IMR-90 (cell line): ENCODE data around the gene PTGDR. TPM values are rescaled to one million over a fixed set of nuclear protein-coding genes. Genes with fewer than 3 reads are reported as not detected.
A peak's percentile ranks its signal among the peaks of the same experiment; 100 is the strongest.

Experiments used
- ATAC-seq: fragments of 200-7000 bp; cut with Tn5 transposase; 2 replicates; pipeline ENCODE4 v1.9.1; 2020; ENCODE audit warnings: low read depth, mild to moderate bottlenecking, moderate library complexity
- BruUV-seq: library from RNA; stranded (reverse); fragments of 400-500 nt; replicated peaks from 2 replicates; lab custom pipeline; 2021; lab: Mats Ljungman, UMichigan
- CTCF ChIA-PET: fragments of 300-600 bp; formaldehyde crosslinking; extraction: SDS; loops from one replicate; lab custom pipeline; 2021; ENCODE audit warnings: antibody characterized with exemption; lab: Yijun Ruan, JAX
- POLR2A ChIA-PET: fragments of 300-600 bp; sonication (Branson Sonifier 250); formaldehyde crosslinking; loops from one replicate; lab custom pipeline; 2022; ENCODE audit warnings: antibody characterized with exemption; ENCODE audit not compliant: unreplicated experiment; lab: Charles Lee
- DNase-seq: peaks from one replicate; pipeline ENCODE4 v3.0.0; 2013
- H2AFZ ChIP-seq: replicated peaks from 2 replicates; pipeline ENCODE3; 2013; ENCODE audit warnings: low read length, mild to moderate bottlenecking; ENCODE audit not compliant: poor library complexity
- H2AK5ac ChIP-seq: 2 replicates; pipeline ENCODE4 v1.6.1; 2013; ENCODE audit warnings: low read depth, low read length, inconsistent platforms
- H2AK9ac ChIP-seq: replicated peaks from 2 replicates; pipeline ENCODE3; 2013; ENCODE audit warnings: mild to moderate bottlenecking, low read depth, low read length, moderate library complexity; ENCODE audit not compliant: poor library complexity
- H2BK120ac ChIP-seq: 2 replicates; pipeline ENCODE4 v1.6.1; 2013; ENCODE audit warnings: low read depth, low read length, inconsistent platforms
- H2BK15ac ChIP-seq: 3 replicates; pipeline ENCODE4 v1.6.1; 2013; ENCODE audit warnings: low read depth, low read length, inconsistent platforms
- H2BK20ac ChIP-seq: 2 replicates; pipeline ENCODE4 v1.6.1; 2013; ENCODE audit warnings: low read depth, mild to moderate bottlenecking, inconsistent platforms, low read length, moderate library complexity
- H2BK5ac ChIP-seq: 2 replicates; pipeline ENCODE4 v1.6.1; 2013; ENCODE audit warnings: mild to moderate bottlenecking, low read depth, low read length, inconsistent platforms; ENCODE audit not compliant: poor library complexity, severe bottlenecking
- H3K14ac ChIP-seq: replicated peaks from 2 replicates; pipeline ENCODE4 v1.6.1; 2013; ENCODE audit warnings: low read depth, low read length, inconsistent platforms
- H3K18ac ChIP-seq: 2 replicates; pipeline ENCODE4 v1.6.1; 2013; ENCODE audit warnings: low read depth, low read length, control low read depth
- H3K23ac ChIP-seq: 2 replicates; pipeline ENCODE4 v1.6.1; 2013; ENCODE audit warnings: low read depth, low read length, inconsistent platforms
- H3K27ac ChIP-seq: 2 replicates; pipeline ENCODE4 v1.5.1; 2013; ENCODE audit warnings: mild to moderate bottlenecking, control low read depth, low read length; ENCODE audit not compliant: insufficient read depth
- H3K27me3 ChIP-seq: 2 replicates; pipeline ENCODE4 v1.6.1; 2013; ENCODE audit warnings: low read length; ENCODE audit not compliant: control insufficient read depth, insufficient read depth
- H3K36me3 ChIP-seq: 2 replicates; pipeline ENCODE4 v1.6.1; 2013; ENCODE audit warnings: low read length, mixed read lengths; ENCODE audit not compliant: control insufficient read depth, insufficient read depth
- H3K4ac ChIP-seq: 2 replicates; pipeline ENCODE4 v1.6.1; 2013; ENCODE audit warnings: low read depth, low read length, inconsistent platforms
- H3K4me1 ChIP-seq: 2 replicates; pipeline ENCODE4 v1.6.1; 2013; ENCODE audit warnings: low read length, mixed read lengths; ENCODE audit not compliant: control insufficient read depth, insufficient read depth
- H3K4me2 ChIP-seq: 2 replicates; pipeline ENCODE4 v1.6.1; 2013; ENCODE audit warnings: low read depth, mild to moderate bottlenecking, control low read depth, low read length, moderate library complexity
- H3K4me3 ChIP-seq: 2 replicates; pipeline ENCODE4 v1.5.1; 2013; ENCODE audit warnings: low read depth, mild to moderate bottlenecking, control low read depth, low read length, moderate library complexity; ENCODE audit not compliant: insufficient read depth
- H3K56ac ChIP-seq: 2 replicates; pipeline ENCODE4 v1.6.1; 2013; ENCODE audit warnings: low read length, inconsistent platforms; ENCODE audit not compliant: insufficient read depth; ENCODE audit errors: extremely low read depth
- H3K79me1 ChIP-seq, 2 experiments: 2 replicates each; pipeline ENCODE4 v1.6.1; 2013; ENCODE audit warnings: low read length in 2 of 2, inconsistent platforms in 1 of 2, low read depth in 1 of 2
- H3K9ac ChIP-seq: 2 replicates; pipeline ENCODE4 v1.6.1; 2013; ENCODE audit warnings: low read depth, low read length, control low read depth
- H3K9me1 ChIP-seq: 2 replicates; pipeline ENCODE4 v1.6.1; 2013; ENCODE audit warnings: low read length, inconsistent platforms; ENCODE audit not compliant: insufficient read depth
- H3K9me3 ChIP-seq: 2 replicates; pipeline ENCODE4 v1.6.1; 2013; ENCODE audit warnings: low read length; ENCODE audit not compliant: control insufficient read depth, insufficient read depth
- H4K20me1 ChIP-seq: 2 replicates; pipeline ENCODE4 v1.6.1; 2013; ENCODE audit warnings: low read length, inconsistent platforms; ENCODE audit not compliant: insufficient read depth
- H4K5ac ChIP-seq: 2 replicates; pipeline ENCODE4 v1.6.1; 2013; ENCODE audit warnings: mild to moderate bottlenecking, low read depth, low read length, control low read depth
- H4K8ac ChIP-seq, 2 experiments: 2 replicates each; pipeline ENCODE4 v1.6.1; 2013; ENCODE audit warnings: low read depth in 2 of 2, low read length in 2 of 2, control low read depth in 1 of 2, inconsistent platforms in 1 of 2
- H4K91ac ChIP-seq: 2 replicates; pipeline ENCODE4 v1.6.1; 2013; ENCODE audit warnings: low read depth, low read length, inconsistent platforms; ENCODE audit not compliant: insufficient read depth
- ELK1 ChIP-seq: fragments of 150-350 bp; IDR thresholded peaks from 2 replicates; pipeline ENCODE4 v1.6.1; 2016; ENCODE audit warnings: low read depth, mild to moderate bottlenecking, low read length, moderate library complexity, borderline replicate concordance
- FOS ChIP-seq: fragments of 150-350 bp; IDR thresholded peaks from 2 replicates; pipeline ENCODE4 v1.6.1; 2016; ENCODE audit warnings: low read depth, low read length
- MAZ ChIP-seq: IDR thresholded peaks from 2 replicates; pipeline ENCODE4 v1.6.1; 2012; ENCODE audit warnings: low read depth, mild to moderate bottlenecking, low read length, improper control_type of control experiment, moderate library complexity, borderline replicate concordance
- RAD21 ChIP-seq: IDR thresholded peaks from 2 replicates; pipeline ENCODE4 v1.6.1; 2012; ENCODE audit warnings: low read length, improper control_type of control experiment
- RFX5 ChIP-seq: IDR thresholded peaks from 2 replicates; pipeline ENCODE4 v1.8.0; 2012; ENCODE audit warnings: low read depth, mild to moderate bottlenecking, low read length, moderate library complexity
- SMC3 ChIP-seq: fragments of 150-350 bp; IDR thresholded peaks from 2 replicates; pipeline ENCODE4 v1.6.1; 2016; ENCODE audit warnings: low read depth, mild to moderate bottlenecking, antibody characterized with exemption, low read length, moderate library complexity
- WGBS, 2 experiments: methylation state at CpG; one replicate each; pipeline versions ENCODE4 v1.1.5 to v1.1.7; 2013; ENCODE audit warnings: missing lambda C conversion rate in 2 of 2; ENCODE audit not compliant: insufficient read length in 1 of 2; ENCODE audit errors: extremely low coverage in 2 of 2; 5-methylcytosine and 5-hydroxymethylcytosine counted together
- dilution Hi-C: fragments of 300-500 bp; cut with HindIII; formaldehyde crosslinking; loops from one replicate; pipeline ENCODE4 v1.14.3; 2018; ENCODE audit warnings: low sequenced_read_pairs; ENCODE audit not compliant: unreplicated experiment
- in situ Hi-C: fragments of 300-500 bp; cut with MboI; formaldehyde crosslinking; loops from 3 replicates; pipeline ENCODE4 v1.14.3; 2019; ENCODE audit warnings: low sequenced_read_pairs, inconsistent platforms, mixed read lengths
- intact Hi-C: fragments of 100-400 bp; cut with micrococcal nuclease; formaldehyde crosslinking; loops from 2 replicates; pipeline ENCODE4 v1.10.0; 2022
- polyA plus RNA-seq, 3 experiments: library from polyadenylated mRNA; depleted of rRNA; stranded (reverse); fragments of >200 nt; gene quantifications; 2 replicates each; pipeline ENCODE4 v1.2.3, GENCODE V29; 2012; ENCODE audit warnings: low replicate concordance in 1 of 3
- total RNA-seq: library from RNA; depleted of rRNA; stranded (reverse); fragments of >200 nt; gene quantifications from 2 replicates; pipeline ENCODE4 v1.2.3, GENCODE V29; 2012

The PTGDR gene
- total and polyA plus RNA-seq, 2 of the 4 experiments (the other 2 are of a cell fraction), result not detected

- H4K91ac ChIP-seq, result peak overlapping the region; percentile 31; the same call in 1 of the 2 replicates
- ATAC-seq, result no peak
- TF ChIP-seq ELK1 (no peak), SMC3 (no peak), RFX5 (no peak), RAD21 (no peak), FOS (no peak), MAZ (no peak)
- H3K9ac ChIP-seq, result peak overlapping the region; percentile 12
- peak overlapping the region; percentile 74 for H3K18ac ChIP-seq
- H3K27me3 ChIP-seq, result no peaks in the 10 kb centered on the region
- peak; percentile 25 for DNase-seq
- H3K4me2 ChIP-seq, result peak overlapping the region; percentile 49
- POLR2A ChIA-PET, result interaction anchor here (0.6 kb wide), 1 partner anchor 20 kb away, joined by 3 read pairs; no protein-coding TSS in a partner anchor
- H4K8ac ChIP-seq, result peak overlapping the region in 1 of 2 experiments; percentile 62; a peak in 2 of 4 replicates
- peak overlapping the region; percentile 41; the same call in 1 of the 2 replicates for H2BK20ac ChIP-seq
- H2AK5ac ChIP-seq, result no peak overlapping the region
- H4K5ac ChIP-seq, result peak overlapping the region; percentile 25
- CTCF ChIA-PET, result interaction anchor here (1.4 kb wide), 1 partner anchor 75 kb away, joined by 4 read pairs; no protein-coding TSS in a partner anchor
- no peak overlapping the region for H3K4me3 ChIP-seq
- peak overlapping the region; percentile 36; the same call in 1 of the 2 replicates for H3K56ac ChIP-seq
- peak overlapping the region; percentile 61; the same call in 1 of the 2 replicates for H3K23ac ChIP-seq
- peaks cover 23 to 59% of the 10 kb centered on the region in 2 experiments for H3K79me1 ChIP-seq
- H3K4ac ChIP-seq, result peak overlapping the region; percentile 46
- WGBS, 2 experiments, result no CpG with 5 or more reads among the region's 3 CpGs
- H3K36me3 ChIP-seq, result peaks cover 21% of the 10 kb centered on the region
- H2BK15ac ChIP-seq, result peak overlapping the region; percentile 68; the same call in 1 of the 3 replicates
- H3K27ac ChIP-seq, result peak overlapping the region; percentile 76; the same call in 1 of the 2 replicates
- H2AK9ac ChIP-seq, result no peak overlapping the region
- peak overlapping the region; percentile 68 for H2BK5ac ChIP-seq
- H3K4me1 ChIP-seq, result peaks cover 25% of the 10 kb centered on the region
- H3K9me1 ChIP-seq, result peaks cover 25% of the 10 kb centered on the region
- intact Hi-C loops, result no loop called here
- H4K20me1 ChIP-seq, result peaks cover 4% of the 10 kb centered on the region; the same call in 1 of the 2 replicates
- H3K14ac ChIP-seq, result 0 out of 2 replicates have a peak overlapping the region, but pooled peaks have one; percentile 57
- H3K9me3 ChIP-seq, result peaks cover 3% of the 10 kb centered on the region; the same call in 1 of the 2 replicates
- in situ Hi-C loops, result loop anchor here (10.0 kb wide), 1 partner anchor 130 kb away; no protein-coding TSS in a partner anchor
- dilution Hi-C loops, result no loop called here
- no TSS peak for BruUV-seq
- peak overlapping the region; percentile 54 for H2BK120ac ChIP-seq
- no peak overlapping the region for H2AFZ ChIP-seq
Observed at GRCh38 chr14:52325126-52325525, 57.6 kb downstream of the PTGDR start.
